Erythroblast (primary cell): ENCODE results near the gene SPATA31D4.

ENCODE experiments used
- GATA1 ChIP-seq: IDR thresholded peaks from 2 replicates; pipeline ENCODE4 v1.6.1; 2011; ENCODE audit warnings: low read depth, mild to moderate bottlenecking, control low read depth, low read length, moderate library complexity
- POLR2A ChIP-seq: IDR thresholded peaks from 2 replicates; pipeline ENCODE4 v1.6.1; 2011; ENCODE audit warnings: mild to moderate bottlenecking, low read length

- no peak for TF ChIP-seq POLR2A
- TF ChIP-seq GATA1, result no peak
These were observed 41.7 kb downstream of the SPATA31D4 start for GRCh38 chr9:81969971-81970370.
